Keratinocyte (primary cell): ENCODE measurements around the gene SP6. TPM values are rescaled to one million over a fixed set of nuclear protein-coding genes. Genes with fewer than 3 reads are reported as not detected.

Experiments
- DNase-seq: peaks from one replicate; pipeline ENCODE4 v3.0.0-alpha.2; 2011; ENCODE audit warnings: low read depth, missing footprints, low spot score
- FAIRE-seq: peaks from 2 replicates; lab custom pipeline; 2011; peaks lifted over from hg19 to GRCh38; lab: Jason Lieb, UNC
- H2AFZ ChIP-seq: 2 replicates; pipeline ENCODE4 v1.6.0; 2012; ENCODE audit warnings: low read length, control low read depth, inconsistent platforms; ENCODE audit not compliant: control insufficient read depth
- H3K27ac ChIP-seq: 2 replicates; pipeline ENCODE4 v1.5.1; 2011; ENCODE audit warnings: low read length; ENCODE audit not compliant: control insufficient read depth, insufficient read depth
- H3K27me3 ChIP-seq: 3 replicates; pipeline ENCODE4 v1.6.0; 2011; ENCODE audit warnings: low read length; ENCODE audit not compliant: control insufficient read depth, insufficient read depth; ENCODE audit errors: extremely low read depth
- H3K36me3 ChIP-seq, 2 experiments: 2 replicates in 1 of 2; 3 replicates in 1 of 2; pipeline ENCODE4 v1.5.1; 2011; ENCODE audit warnings: low read length in 2 of 2, mild to moderate bottlenecking in 1 of 2; ENCODE audit not compliant: control insufficient read depth in 2 of 2, insufficient read depth in 2 of 2; ENCODE audit errors: extremely low read depth in 1 of 2
- H3K4me1 ChIP-seq: 3 replicates; pipeline ENCODE4 v1.5.1; 2011; ENCODE audit warnings: low read length; ENCODE audit not compliant: control insufficient read depth, insufficient read depth; ENCODE audit errors: extremely low read depth
- H3K4me2 ChIP-seq: 3 replicates; pipeline ENCODE4 v1.6.0; 2011; ENCODE audit warnings: low read depth, low read length; ENCODE audit not compliant: control insufficient read depth, insufficient read depth; ENCODE audit errors: extremely low read depth
- H3K4me3 ChIP-seq, 3 experiments: fragments of 200-600 bp in 1 of 3; sonication (generic) in 1 of 3; 2 replicates in 2 of 3; 3 replicates in 1 of 3; pipeline ENCODE4 v1.5.1; 2011 to 2016; ENCODE audit warnings: low read length in 3 of 3, mild to moderate bottlenecking in 3 of 3, control low read depth in 2 of 3, inconsistent platforms in 1 of 3, low read depth in 1 of 3, mixed read lengths in 1 of 3, mixed run types in 1 of 3, moderate library complexity in 1 of 3; ENCODE audit not compliant: control insufficient read depth in 2 of 3, insufficient read depth in 2 of 3; ENCODE audit errors: extremely low read depth in 1 of 3
- H3K79me2 ChIP-seq: 2 replicates; pipeline ENCODE4 v1.6.0; 2012; ENCODE audit warnings: low read length; ENCODE audit not compliant: control insufficient read depth, insufficient read depth
- H3K9ac ChIP-seq: 3 replicates; pipeline ENCODE4 v1.6.0; 2011; ENCODE audit warnings: low read length; ENCODE audit not compliant: control insufficient read depth, insufficient read depth; ENCODE audit errors: extremely low read depth
- H3K9me1 ChIP-seq: 3 replicates; pipeline ENCODE4 v1.6.0; 2011; ENCODE audit warnings: low read length; ENCODE audit not compliant: control insufficient read depth, insufficient read depth; ENCODE audit errors: extremely low read depth
- H3K9me3 ChIP-seq: 2 replicates; pipeline ENCODE4 v1.5.1; 2012; ENCODE audit warnings: low read depth, low read length; ENCODE audit not compliant: control insufficient read depth
- H4K20me1 ChIP-seq: 3 replicates; pipeline ENCODE4 v1.6.0; 2011; ENCODE audit warnings: low read length; ENCODE audit not compliant: control insufficient read depth, insufficient read depth; ENCODE audit errors: extremely low read depth
- EZH2 ChIP-seq: IDR thresholded peaks from one replicate; pipeline ENCODE4 v1.6.1; 2012; ENCODE audit warnings: inconsistent platforms, mild to moderate bottlenecking, low read length, moderate library complexity
- dilution Hi-C: fragments of 300-500 bp; cut with MboI; formaldehyde crosslinking; loops from one replicate; pipeline ENCODE4 v1.7.0; 2020; ENCODE audit warnings: low sequenced_read_pairs; ENCODE audit not compliant: extremely low pct_ligation_motif_present
- polyA plus RNA-seq, 5 experiments: library from polyadenylated mRNA; depleted of rRNA in 3 of 5; stranded (reverse) in 3 of 5; stranded (forward) in 1 of 5; unstranded in 1 of 5; fragments of >200 nt; gene quantifications; 1 replicate in 1 of 5; 2 replicates in 3 of 5; 3 replicates in 1 of 5; pipeline versions ENCODE4 v1.2.1 to v1.2.3, GENCODE V29; 2011 to 2012; ENCODE audit warnings: missing spikeins in 2 of 5, low read depth in 1 of 5, low replicate concordance in 1 of 5
- TF ChIP-seq, protein P1 (sequence below), 3 experiments: IDR thresholded peaks in 1 of 3; conservative IDR thresholded peaks in 1 of 3; optimal IDR thresholded peaks in 1 of 3; 2 replicates in 2 of 3; 3 replicates in 1 of 3; pipeline versions ENCODE3 to v1.5.1; 2011; ENCODE audit warnings: low read length in 3 of 3, mild to moderate bottlenecking in 3 of 3, moderate library complexity in 2 of 3, control low read depth in 1 of 3, inconsistent platforms in 1 of 3; ENCODE audit not compliant: insufficient read depth in 2 of 3; ENCODE audit errors: extremely low read depth in 1 of 3

SP6 gene
- polyA plus RNA-seq, 1 donor (not counting 4 experiments of a cell fraction or from before 2014, with no cell fraction given): 2.0 TPM

DNA sequence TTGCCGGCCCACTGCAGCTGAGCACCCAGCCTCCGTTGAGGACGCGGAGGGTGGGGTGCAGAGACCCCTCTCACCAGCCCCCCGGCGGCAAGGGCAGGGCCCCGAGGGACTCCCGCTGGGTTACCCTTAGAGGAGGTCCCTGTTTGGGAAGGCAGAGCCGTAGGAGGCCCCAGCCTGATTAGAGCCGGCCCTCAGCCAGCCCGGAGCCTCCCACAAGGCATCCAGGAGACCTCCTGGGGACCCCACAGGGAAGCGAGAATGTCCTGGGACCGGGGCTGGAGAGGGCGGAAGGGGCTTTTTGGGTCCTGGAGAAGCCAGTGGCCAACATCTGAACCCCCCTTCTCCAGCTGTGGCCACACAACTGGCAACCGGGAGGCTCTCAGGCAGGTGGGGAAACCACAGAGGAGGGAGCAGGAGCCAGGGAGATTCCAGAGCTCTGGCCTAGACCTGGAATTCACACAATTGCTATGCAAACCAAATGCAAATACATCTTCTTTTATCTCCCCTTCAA lies 21.7 kb upstream of the SP6 start:
- Histone ChIP-seq H3K4me1 (peaks cover 11% of the 10 kb centered on the region), H3K4me3 (peak overlapping the region in 1 of 3 experiments; percentile 25), H3K27ac (no peak overlapping the region), H3K9me3 (no peaks in the 10 kb centered on the region), H3K27me3 (peaks cover 24% of the 10 kb centered on the region), H3K36me3 (no peaks in the 10 kb centered on the region), H3K4me2 (peak overlapping the region; percentile 74), H3K9me1 (no peaks in the 10 kb centered on the region), H3K79me2 (no peaks in the 10 kb centered on the region), H4K20me1 (no peaks in the 10 kb centered on the region), H3K9ac (peak overlapping the region; percentile 18), H2AFZ (peak overlapping the region; percentile 55)
- no peak for FAIRE-seq
- dilution Hi-C loops: no loop called here
- TF ChIP-seq, protein P1, sequence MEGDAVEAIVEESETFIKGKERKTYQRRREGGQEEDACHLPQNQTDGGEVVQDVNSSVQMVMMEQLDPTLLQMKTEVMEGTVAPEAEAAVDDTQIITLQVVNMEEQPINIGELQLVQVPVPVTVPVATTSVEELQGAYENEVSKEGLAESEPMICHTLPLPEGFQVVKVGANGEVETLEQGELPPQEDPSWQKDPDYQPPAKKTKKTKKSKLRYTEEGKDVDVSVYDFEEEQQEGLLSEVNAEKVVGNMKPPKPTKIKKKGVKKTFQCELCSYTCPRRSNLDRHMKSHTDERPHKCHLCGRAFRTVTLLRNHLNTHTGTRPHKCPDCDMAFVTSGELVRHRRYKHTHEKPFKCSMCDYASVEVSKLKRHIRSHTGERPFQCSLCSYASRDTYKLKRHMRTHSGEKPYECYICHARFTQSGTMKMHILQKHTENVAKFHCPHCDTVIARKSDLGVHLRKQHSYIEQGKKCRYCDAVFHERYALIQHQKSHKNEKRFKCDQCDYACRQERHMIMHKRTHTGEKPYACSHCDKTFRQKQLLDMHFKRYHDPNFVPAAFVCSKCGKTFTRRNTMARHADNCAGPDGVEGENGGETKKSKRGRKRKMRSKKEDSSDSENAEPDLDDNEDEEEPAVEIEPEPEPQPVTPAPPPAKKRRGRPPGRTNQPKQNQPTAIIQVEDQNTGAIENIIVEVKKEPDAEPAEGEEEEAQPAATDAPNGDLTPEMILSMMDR (optimal IDR thresholded peaks at IDR 0.05 in 1 of 3, IDR thresholded peaks at IDR 0.05 in 1 of 3, conservative IDR thresholded peaks at IDR 0.05 in 1 of 3; ENCODE audit: extremely low read depth in 1 of 3, insufficient read depth in 2 of 3, low read length in 3 of 3): no peak
- no peak for TF ChIP-seq EZH2
- DNase-seq: no peak

DNA sequence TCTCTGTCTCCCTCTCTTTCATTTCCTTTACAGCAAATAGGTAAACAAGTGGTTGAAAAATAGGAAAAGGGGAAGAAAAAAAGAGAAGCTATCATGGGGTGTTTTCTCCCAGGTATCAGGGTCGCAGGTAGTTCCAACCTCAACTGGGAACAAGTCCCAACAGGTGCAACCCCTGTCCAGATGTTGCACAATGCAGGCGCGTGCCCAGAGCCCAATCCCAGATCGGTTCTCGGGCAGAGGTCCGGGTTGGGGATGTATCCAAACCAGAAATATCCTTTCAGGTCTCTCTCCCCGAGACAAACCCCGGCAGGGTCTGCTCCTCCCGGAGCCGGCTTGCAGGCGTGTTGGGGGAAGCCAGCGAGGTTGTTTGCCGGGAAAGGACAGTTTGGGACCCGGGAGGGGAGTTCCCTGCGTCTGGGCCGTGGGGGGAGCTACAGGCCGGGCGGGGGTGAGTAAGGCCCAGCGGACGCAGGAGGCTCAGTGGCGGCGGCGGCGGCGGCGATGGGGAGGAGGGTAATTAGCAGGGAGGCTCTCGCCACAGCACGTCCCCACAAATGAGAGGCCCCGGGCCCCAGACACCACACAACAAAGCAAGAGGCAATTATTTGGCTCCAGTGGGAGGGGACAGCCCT lies 21.2 kb upstream of the SP6 start:
- no peaks in the 10 kb centered on the region for H3K9me1 ChIP-seq
- peak overlapping the region; percentile 74 for H3K4me2 ChIP-seq
- dilution Hi-C loops: no loop called here
- peak overlapping the region; percentile 36 for H3K9ac ChIP-seq
- H2AFZ ChIP-seq: peak overlapping the region; percentile 55
- no peaks in the 10 kb centered on the region for H3K36me3 ChIP-seq
- no peak overlapping the region for H3K27ac ChIP-seq
- FAIRE-seq (no peak), DNase-seq (no peak)
- no peaks in the 10 kb centered on the region for H3K9me3 ChIP-seq
- H3K79me2 ChIP-seq: no peaks in the 10 kb centered on the region
- peak overlapping the region in 1 of 3 experiments; percentile 25 for H3K4me3 ChIP-seq
- peaks cover 24% of the 10 kb centered on the region for H3K27me3 ChIP-seq
- no peaks in the 10 kb centered on the region for H4K20me1 ChIP-seq
- H3K4me1 ChIP-seq: peaks cover 11% of the 10 kb centered on the region
- TF ChIP-seq, protein P1 (optimal IDR thresholded peaks at IDR 0.05 in 1 of 3, IDR thresholded peaks at IDR 0.05 in 1 of 3, conservative IDR thresholded peaks at IDR 0.05 in 1 of 3; ENCODE audit: extremely low read depth in 1 of 3, insufficient read depth in 2 of 3, low read length in 3 of 3): no peak
- no peak for TF ChIP-seq EZH2
